Measurements from ENCODE around the gene CTNNA1.
A peak's percentile ranks its signal among the peaks of the same experiment; 100 is the strongest.
"Not testable (repeated sequence)": the region's sequence is repeated elsewhere in the genome, so short reads cannot be mapped to it uniquely, and the experiment has no call there.

Gene CTNNA1

DNA sequence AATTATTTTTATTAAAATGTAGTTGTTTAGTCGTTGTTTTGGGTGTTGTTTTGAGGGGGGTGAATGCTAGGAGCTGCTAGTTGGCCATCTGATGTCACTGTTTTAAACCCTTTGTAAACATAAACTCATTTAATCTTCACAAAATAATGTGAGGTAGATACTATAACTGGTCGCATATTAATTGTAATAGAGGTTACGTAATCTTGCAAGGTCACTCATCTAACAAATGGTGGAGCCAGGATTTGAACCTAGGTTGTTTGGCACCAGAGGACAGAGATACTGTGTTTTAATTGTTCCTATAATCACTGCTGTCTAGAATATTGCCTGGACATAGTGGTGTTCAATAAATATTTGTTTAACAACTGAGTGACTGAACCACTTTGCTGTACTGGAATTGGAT, 67.5 kb downstream of the CTNNA1 start:
- DNase-seq, result no peak

GRCh38 chr5:138824516-138824915, 71.3 kb downstream of the CTNNA1 start:
- DNase-seq, result no peak

- DNase-seq, result no peak
Observed at GRCh38 chr5:138824924-138825863, 72.0 kb downstream of the CTNNA1 start.

DNA sequence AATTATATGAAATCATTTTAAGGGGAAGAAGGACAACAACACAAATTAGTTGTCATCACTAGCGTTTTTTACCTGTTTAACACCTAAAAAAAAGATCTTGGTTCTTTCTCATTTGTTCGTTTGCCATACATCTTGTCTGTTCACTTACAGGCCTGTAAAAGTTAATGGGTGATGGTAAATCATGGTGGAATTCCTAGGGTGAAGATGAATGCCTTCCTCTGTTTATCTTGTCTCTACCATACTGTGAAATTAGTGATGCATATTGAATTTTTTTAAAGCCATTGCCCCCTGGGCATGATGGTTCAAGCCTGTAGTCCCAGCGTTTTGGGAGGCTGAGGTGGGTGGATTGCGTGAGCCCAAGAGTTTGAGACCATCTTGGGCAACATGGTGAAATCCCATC, 75.3 kb downstream of the CTNNA1 start:
- DNase-seq, result no peak

- DNase-seq, result no peak
Observed at GRCh38 chr5:138829341-138829740, 76.1 kb downstream of the CTNNA1 start.

GRCh38 chr5:138831703-138832102, 78.5 kb downstream of the CTNNA1 start:
- no peak for DNase-seq

DNA sequence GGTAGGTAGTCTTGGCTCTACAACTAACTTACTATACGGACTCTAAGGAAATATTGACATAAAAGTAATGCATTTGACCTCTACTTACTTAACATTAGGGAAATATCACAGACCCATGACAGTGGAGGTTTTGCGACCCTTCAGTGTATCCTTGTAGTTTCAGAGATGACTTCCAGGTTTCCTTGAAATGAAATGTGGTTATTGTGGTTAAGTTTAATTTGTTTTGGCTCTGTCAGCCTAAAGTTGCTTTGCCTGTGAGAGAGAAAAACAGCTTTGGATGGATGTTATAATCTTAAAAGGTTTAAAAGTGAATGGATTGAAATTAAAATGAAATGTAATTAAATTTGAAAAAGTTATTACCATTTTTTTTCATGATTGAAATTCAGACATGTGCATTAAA, 79.0 kb downstream of the CTNNA1 start:
- DNase-seq, result no peak

GRCh38 chr5:138833080-138833479, 79.9 kb downstream of the CTNNA1 start:
- DNase-seq, result peak; percentile 38

- DNase-seq, result no peak
Observed at GRCh38 chr5:138833726-138834480, 80.7 kb downstream of the CTNNA1 start.

- not testable (repeated sequence) for DNase-seq
Observed at GRCh38 chr5:138834853-138835252, 81.6 kb downstream of the CTNNA1 start.

GRCh38 chr5:138837160-138837559, 83.9 kb downstream of the CTNNA1 start:
- DNase-seq, result no peak

DNA sequence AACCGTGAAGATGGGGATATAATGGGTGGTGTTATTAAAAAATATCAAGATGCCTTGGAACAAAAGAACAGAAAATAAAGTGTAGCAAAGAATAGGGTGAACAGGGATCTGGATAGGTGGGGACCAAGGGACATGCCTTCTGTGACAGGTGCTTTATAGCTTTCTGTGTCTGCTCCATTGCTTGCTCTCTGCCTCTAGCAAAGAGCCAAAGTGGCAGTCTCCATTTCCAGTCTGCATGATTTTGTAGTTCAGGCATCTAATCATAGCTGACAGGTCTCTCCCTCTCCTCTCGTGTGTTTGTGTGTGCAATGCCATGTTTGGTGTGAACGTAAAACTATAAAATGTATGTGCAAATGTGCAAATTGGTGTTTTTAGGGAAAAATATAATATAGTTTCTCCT, 86.9 kb downstream of the CTNNA1 start:
- no peak for DNase-seq

DNA sequence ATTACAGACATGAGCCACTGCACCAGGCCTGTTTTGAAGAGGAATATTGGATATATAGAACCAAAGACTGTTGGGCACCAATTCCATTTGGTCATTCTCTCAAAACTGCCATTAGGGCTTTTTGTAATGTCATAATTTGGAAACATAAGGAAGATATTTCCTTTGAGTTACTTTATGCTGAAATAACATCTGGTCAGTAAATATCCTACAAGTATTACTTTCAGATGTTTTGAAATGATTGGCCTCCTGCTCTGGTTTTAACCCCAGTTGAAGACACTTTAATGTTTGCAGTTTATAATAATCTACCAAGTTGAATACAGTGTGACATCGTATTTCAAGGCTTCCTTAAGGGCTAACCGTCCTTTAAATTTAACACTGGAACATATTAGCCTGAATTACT, 88.3 kb downstream of the CTNNA1 start:
- no peak for DNase-seq

DNA sequence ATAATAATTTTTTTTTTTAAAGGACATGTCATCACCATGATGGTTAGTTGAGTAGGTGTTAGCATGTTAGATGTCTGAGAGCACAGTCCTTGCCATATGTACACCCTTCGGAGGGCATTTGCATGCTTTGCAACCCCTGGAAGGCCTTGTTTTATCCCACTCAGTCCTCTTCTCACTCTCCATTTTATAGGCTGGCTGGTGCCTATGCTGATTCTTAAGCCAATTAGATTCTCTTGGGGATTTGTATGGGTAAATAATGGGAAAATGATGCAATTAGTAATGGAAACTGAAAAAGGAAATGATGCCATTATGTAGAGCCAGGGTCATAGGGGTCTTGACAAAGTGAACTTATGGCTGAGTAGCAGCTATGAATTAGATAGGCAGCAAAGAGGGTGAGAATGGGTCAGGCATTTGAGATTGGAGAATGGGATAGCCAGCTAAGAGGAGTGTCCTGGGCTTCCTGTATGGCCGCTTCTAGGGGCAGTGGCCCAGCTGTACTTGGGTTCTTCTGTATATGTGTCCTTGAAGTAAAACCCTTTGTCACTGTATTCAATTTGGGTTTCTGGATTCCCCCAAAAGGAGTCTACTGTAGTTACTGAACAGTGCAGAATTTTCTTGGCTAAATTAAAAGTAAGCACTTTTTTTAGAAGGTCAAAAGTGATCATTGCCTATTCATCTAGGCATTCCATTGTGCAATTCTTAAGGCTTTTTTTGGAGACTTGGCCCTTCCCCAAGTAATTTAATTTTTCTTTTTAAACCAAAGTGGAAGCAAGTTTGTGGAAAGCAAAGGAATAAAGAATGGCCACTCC, 90.3 kb downstream of the CTNNA1 start:
- no peak for DNase-seq

DNA sequence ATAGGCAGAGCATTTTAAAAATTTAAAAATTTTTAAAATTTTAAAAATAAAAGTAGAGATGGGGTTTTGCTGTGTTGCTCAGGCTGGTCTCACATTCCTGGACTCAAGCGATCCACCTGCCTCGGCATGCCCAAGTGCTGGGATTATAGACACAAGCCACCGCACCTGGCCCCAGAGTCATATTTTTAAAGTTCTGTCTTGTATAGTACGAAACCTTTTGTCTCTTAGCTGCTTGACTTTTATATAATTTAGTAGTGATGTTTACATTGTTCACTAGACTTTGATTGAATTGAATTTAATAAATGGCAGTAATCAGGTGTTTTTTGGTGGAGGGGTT, 90.9 kb downstream of the CTNNA1 start:
- DNase-seq, result no peak

GRCh38 chr5:138844812-138845513, 91.7 kb downstream of the CTNNA1 start:
- DNase-seq, result no peak

- DNase-seq, result peak; percentile 16
Observed at GRCh38 chr5:138849439-138849838, 96.2 kb downstream of the CTNNA1 start.

DNA sequence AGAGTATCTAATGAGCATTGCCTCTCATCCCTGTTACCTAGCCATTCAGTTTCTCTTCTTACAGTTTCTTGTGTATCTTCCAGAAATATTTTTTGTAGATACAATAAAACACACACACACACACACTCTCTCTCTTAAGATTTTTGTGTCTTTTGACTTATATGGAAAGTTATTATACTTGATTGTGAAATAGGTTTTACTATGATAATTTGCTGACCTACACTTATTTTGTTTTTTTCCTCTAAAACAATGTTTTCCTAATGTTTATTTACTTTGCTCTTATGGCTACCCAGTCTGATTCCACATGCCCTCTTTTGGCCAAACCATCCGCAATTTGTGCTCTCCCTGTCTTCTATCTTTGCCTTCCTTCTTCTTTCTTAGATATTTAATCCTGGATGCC, 96.7 kb downstream of the CTNNA1 start:
- no peak for DNase-seq

- no peak for DNase-seq
Observed at GRCh38 chr5:138850865-138851435, 97.7 kb downstream of the CTNNA1 start.

GRCh38 chr5:138853132-138853531, 99.9 kb downstream of the CTNNA1 start:
- DNase-seq, result no peak

DNA sequence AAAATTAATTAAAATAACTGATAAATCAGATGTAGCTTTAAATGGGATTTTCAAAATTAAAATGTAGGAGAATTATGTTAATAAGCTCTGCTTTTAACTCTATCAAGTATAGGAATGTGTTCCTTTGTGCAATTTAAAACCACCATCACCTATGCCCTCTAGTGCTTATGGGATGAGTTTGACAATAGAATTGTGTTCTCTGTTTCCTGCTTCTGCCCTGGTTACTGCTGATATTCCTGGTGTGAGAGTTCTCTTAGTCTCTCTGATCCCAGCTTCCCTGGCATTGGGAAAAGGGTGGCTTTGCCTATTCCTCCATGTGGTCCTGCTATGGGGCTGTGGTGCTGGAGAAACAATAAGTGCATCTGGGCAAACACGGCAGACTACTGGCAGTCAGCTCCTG, 113.8 kb downstream of the CTNNA1 start:
- DNase-seq, result no peak

DNA sequence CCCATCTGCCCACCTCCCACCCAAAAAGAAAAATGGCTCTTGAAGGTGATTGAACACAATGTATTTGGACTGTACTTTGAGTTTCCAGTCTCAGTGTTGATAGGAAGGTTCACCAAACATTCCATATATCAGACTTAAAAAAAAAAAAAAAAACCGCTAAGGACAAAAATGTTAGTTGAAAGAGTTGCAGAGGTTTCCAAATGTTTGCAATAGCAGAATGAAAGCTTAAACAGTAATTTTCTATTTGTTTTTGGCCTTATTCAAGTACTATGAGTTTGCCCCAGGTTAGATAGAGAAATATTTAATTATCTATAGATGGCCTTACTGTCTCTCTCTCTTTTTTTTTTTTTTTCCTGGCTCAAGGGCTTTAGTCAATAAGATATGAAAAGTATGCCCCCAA, 115.8 kb downstream of the CTNNA1 start:
- DNase-seq, result no peak
